SK-N-SH (cell line): ENCODE results near the gene IL18RAP. TPM values are rescaled to one million over a fixed set of nuclear protein-coding genes. Genes with fewer than 3 reads are reported as not detected.

Experiments used
- CTCF ChIA-PET: fragments of 300-600, 350-600 bp; formaldehyde crosslinking; extraction: SDS; loops from one replicate; lab custom pipeline; 2021; lab: Yijun Ruan, JAX
- POLR2A ChIA-PET: fragments of 350-600 bp; sonication (Branson Sonifier 250); formaldehyde crosslinking; extraction: SDS; loops from one replicate; lab custom pipeline; 2020; ENCODE audit warnings: antibody characterized with exemption, inconsistent platforms; lab: Yijun Ruan, JAX
- DNase-seq: peaks from one replicate; pipeline ENCODE4 v3.0.0; 2012
- H2AFZ ChIP-seq: fragments of 200-600 bp; sonication (generic); 2 replicates; pipeline ENCODE4 v1.8.1; 2016; ENCODE audit warnings: antibody characterized with exemption, mild to moderate bottlenecking, low read depth
- H3F3A ChIP-seq: fragments of 200-600 bp; sonication (generic); replicated peaks from 2 replicates; pipeline ENCODE3; 2016; ENCODE audit warnings: antibody characterized with exemption, mild to moderate bottlenecking; ENCODE audit not compliant: insufficient read depth
- H3K27ac ChIP-seq, 2 experiments: fragments of 200-500 bp in 1 of 2; fragments of 200-600 bp in 1 of 2; sonication (Bioruptor generic) in 1 of 2; sonication (generic), shearing (Covaris generic) in 1 of 2; 2 replicates each; pipeline versions ENCODE4 v1.5.1 to v1.6.1; 2014 to 2016; ENCODE audit warnings: low read depth in 2 of 2, inconsistent platforms in 1 of 2, low read length in 1 of 2, mild to moderate bottlenecking in 1 of 2, mixed read lengths in 1 of 2
- H3K27me3 ChIP-seq: fragments of 200-600 bp; sonication (generic), shearing (Covaris generic); 2 replicates; pipeline ENCODE4 v1.6.1; 2016; ENCODE audit warnings: mixed run types; ENCODE audit not compliant: insufficient read depth
- H3K36me3 ChIP-seq, 2 experiments: fragments of 200-500 bp in 1 of 2; fragments of 200-600 bp in 1 of 2; sonication (Bioruptor generic) in 1 of 2; sonication (generic) in 1 of 2; replicated peaks in 1 of 2; 2 replicates each; pipeline versions ENCODE3 to v1.5.1; 2014 to 2016; ENCODE audit warnings: low read length in 1 of 2, mild to moderate bottlenecking in 1 of 2; ENCODE audit not compliant: insufficient read depth in 2 of 2, control insufficient read depth in 1 of 2
- H3K4me1 ChIP-seq, 2 experiments: fragments of 200-500 bp in 1 of 2; fragments of 200-600 bp in 1 of 2; sonication (Bioruptor generic) in 1 of 2; sonication (generic), shearing (Covaris generic) in 1 of 2; 2 replicates each; pipeline versions ENCODE4 v1.5.1 to v1.6.1; 2014 to 2016; ENCODE audit warnings: low read depth in 1 of 2, low read length in 1 of 2, mixed run types in 1 of 2; ENCODE audit not compliant: insufficient read depth in 2 of 2, control insufficient read depth in 1 of 2
- H3K4me2 ChIP-seq: fragments of 200-600 bp; sonication (generic), shearing (Covaris generic); 2 replicates; pipeline ENCODE4 v1.6.1; 2017; ENCODE audit warnings: mixed run types
- H3K4me3 ChIP-seq, 2 experiments: fragments of 200-500 bp in 1 of 2; fragments of 200-600 bp in 1 of 2; sonication (Bioruptor generic) in 1 of 2; sonication (generic), shearing (Covaris generic) in 1 of 2; 2 replicates each; pipeline versions ENCODE4 v1.5.1 to v1.8.1; 2014 to 2016; ENCODE audit warnings: low read depth in 2 of 2, inconsistent platforms in 1 of 2, low read length in 1 of 2, mild to moderate bottlenecking in 1 of 2, mixed read lengths in 1 of 2, moderate library complexity in 1 of 2
- H3K79me2 ChIP-seq: fragments of 200-600 bp; sonication (generic); 2 replicates; pipeline ENCODE4 v1.8.1; 2017; ENCODE audit warnings: mild to moderate bottlenecking; ENCODE audit not compliant: insufficient read depth
- H3K9ac ChIP-seq: fragments of 200-600 bp; sonication (generic); 2 replicates; pipeline ENCODE4 v1.6.1; 2017; ENCODE audit warnings: mixed run types
- H3K9me2 ChIP-seq: fragments of 200-600 bp; sonication (generic); 2 replicates; pipeline ENCODE4 v1.6.1; 2017; ENCODE audit warnings: mixed run types
- H3K9me3 ChIP-seq: fragments of 200-600 bp; sonication (generic); 2 replicates; pipeline ENCODE4 v1.6.1; 2017; ENCODE audit warnings: mixed run types, mild to moderate bottlenecking, moderate library complexity
- H4K20me1 ChIP-seq: fragments of 200-600 bp; sonication (generic); 2 replicates; pipeline ENCODE4 v1.6.1; 2017; ENCODE audit warnings: mild to moderate bottlenecking, mixed run types; ENCODE audit not compliant: insufficient read depth
- CHD2 ChIP-seq: fragments of 150-350 bp; IDR thresholded peaks from 2 replicates; pipeline ENCODE4 v1.6.1; 2018; ENCODE audit warnings: low read length; ENCODE audit not compliant: partially characterized antibody
- ELF1 ChIP-seq: IDR thresholded peaks from 2 replicates; pipeline ENCODE4 v1.4.0; 2012
- EP300 ChIP-seq, 2 experiments: IDR thresholded peaks; 2 replicates each; pipeline versions ENCODE4 v1.4.0 to v1.6.1; 2012; ENCODE audit warnings: borderline replicate concordance in 1 of 2, low read depth in 1 of 2, low read length in 1 of 2
- EZH2phosphoT487 ChIP-seq: fragments of 200-600 bp; sonication (generic); IDR thresholded peaks from 2 replicates; pipeline ENCODE4 v1.6.1; 2017; ENCODE audit warnings: low read depth, mixed run types, mild to moderate bottlenecking, antibody characterized with exemption, moderate library complexity, borderline replicate concordance
- FOXJ3 ChIP-seq: sonication (generic); formaldehyde crosslinking; IDR thresholded peaks from 2 replicates; pipeline ENCODE4 v1.5.1; 2020; ENCODE audit warnings: mild to moderate bottlenecking, missing genetic modification reagents
- GABPA ChIP-seq: IDR thresholded peaks from 2 replicates; pipeline ENCODE4 v1.4.0; 2012; ENCODE audit warnings: low read depth, mild to moderate bottlenecking
- JUND ChIP-seq: IDR thresholded peaks from 2 replicates; pipeline ENCODE4 v1.4.0; 2012
- MAX ChIP-seq: IDR thresholded peaks from 2 replicates; pipeline ENCODE4 v1.4.0; 2012; ENCODE audit warnings: low read depth
- MXI1 ChIP-seq: IDR thresholded peaks from 2 replicates; pipeline ENCODE4 v1.6.1; 2012; ENCODE audit warnings: mild to moderate bottlenecking, low read depth, low read length, improper control_type of control experiment
- NRF1 ChIP-seq: IDR thresholded peaks from 2 replicates; pipeline ENCODE4 v1.6.1; 2012; ENCODE audit warnings: low read depth, mild to moderate bottlenecking, low read length
- RAD21 ChIP-seq: IDR thresholded peaks from 2 replicates; pipeline ENCODE4 v1.6.1; 2012; ENCODE audit warnings: mild to moderate bottlenecking, low read length
- SIN3A ChIP-seq: IDR thresholded peaks from 2 replicates; pipeline ENCODE4 v1.6.1; 2012; ENCODE audit warnings: low read depth, mild to moderate bottlenecking, low read length, moderate library complexity, borderline replicate concordance
- SMC3 ChIP-seq: IDR thresholded peaks from 2 replicates; pipeline ENCODE4 v1.6.1; 2012; ENCODE audit warnings: low read depth, low read length, improper control_type of control experiment
- TAF1 ChIP-seq: IDR thresholded peaks from 2 replicates; pipeline ENCODE4 v1.6.1; 2012; ENCODE audit warnings: low read depth, mild to moderate bottlenecking, low read length, moderate library complexity, borderline replicate concordance
- TEAD4 ChIP-seq: IDR thresholded peaks from 2 replicates; pipeline ENCODE4 v1.4.0; 2012; ENCODE audit warnings: mild to moderate bottlenecking, borderline replicate concordance; ENCODE audit not compliant: insufficient read depth
- WGBS: methylation state at CpG from one replicate; pipeline ENCODE4 v1.1.6; 2017; ENCODE audit warnings: low lambda C conversion rate; 5-methylcytosine and 5-hydroxymethylcytosine counted together
- polyA plus RNA-seq, 3 experiments: library from polyadenylated mRNA; depleted of rRNA; stranded (reverse); fragments of >200 nt; gene quantifications; 2 replicates each; pipeline ENCODE4 v1.2.3, GENCODE V29; 2012
- TF ChIP-seq, protein P1 (sequence below): IDR thresholded peaks from 2 replicates; pipeline ENCODE4; 2012
- TF ChIP-seq, protein P2 (sequence below): IDR thresholded peaks from 2 replicates; pipeline ENCODE4 v1.6.1; 2012; ENCODE audit warnings: mild to moderate bottlenecking, low read depth, low read length, moderate library complexity

IL18RAP gene
- polyA plus RNA-seq, 1 of the 3 experiments (the other 2 are of a cell fraction), result not detected

DNA sequence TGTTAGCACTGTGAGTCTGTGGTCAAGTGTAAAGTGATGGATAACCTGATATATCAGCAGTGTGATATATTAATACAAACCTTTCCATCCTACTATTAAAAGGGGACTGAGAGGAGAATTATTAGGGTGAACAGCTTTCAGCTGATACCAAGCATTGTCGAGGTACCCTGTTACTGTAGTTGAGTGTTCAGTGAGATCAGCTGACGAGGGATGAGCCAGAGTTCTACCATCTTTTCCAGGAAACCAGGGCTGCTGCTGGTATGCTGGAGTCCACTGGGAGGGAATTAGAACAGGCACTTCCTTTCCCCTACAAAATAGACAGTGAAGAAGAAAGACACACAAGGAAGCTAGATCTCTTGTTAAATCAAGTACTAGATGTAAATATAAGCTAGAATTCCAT is 408 bp downstream of the IL18RAP start:
- CTCF ChIA-PET, result interaction anchor here (1.4 kb wide), 1 partner anchor 49 kb away, joined by 4 read pairs; the partner anchor contains the start of gene SLC9A4
- H3K79me2 ChIP-seq, result no peaks in the 10 kb centered on the region

More for the DNA sequence above, 408 bp downstream of the IL18RAP start:
- no peaks in the 10 kb centered on the region for H4K20me1 ChIP-seq
- POLR2A ChIA-PET, result no interaction called here
- TF ChIP-seq FOXJ3 (CRISPR knock-in tag), result no peak
- TF ChIP-seq MAX, result no peak
- TF ChIP-seq TEAD4, result no peak
- TF ChIP-seq EZH2phosphoT487, result no peak
- no peak for TF ChIP-seq NRF1
- TF ChIP-seq RAD21, result no peak
- TF ChIP-seq SIN3A, result no peak
- TF ChIP-seq SMC3, result no peak
- TF ChIP-seq, protein P1, sequence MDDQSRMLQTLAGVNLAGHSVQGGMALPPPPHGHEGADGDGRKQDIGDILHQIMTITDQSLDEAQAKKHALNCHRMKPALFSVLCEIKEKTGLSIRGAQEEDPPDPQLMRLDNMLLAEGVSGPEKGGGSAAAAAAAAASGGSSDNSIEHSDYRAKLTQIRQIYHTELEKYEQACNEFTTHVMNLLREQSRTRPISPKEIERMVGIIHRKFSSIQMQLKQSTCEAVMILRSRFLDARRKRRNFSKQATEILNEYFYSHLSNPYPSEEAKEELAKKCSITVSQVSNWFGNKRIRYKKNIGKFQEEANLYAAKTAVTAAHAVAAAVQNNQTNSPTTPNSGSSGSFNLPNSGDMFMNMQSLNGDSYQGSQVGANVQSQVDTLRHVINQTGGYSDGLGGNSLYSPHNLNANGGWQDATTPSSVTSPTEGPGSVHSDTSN, result no peak
- no peak for TF ChIP-seq TAF1
- no peak for TF ChIP-seq GABPA
- TF ChIP-seq ELF1, result no peak
- TF ChIP-seq MXI1, result no peak
- TF ChIP-seq CHD2, result no peak
- TF ChIP-seq EP300 (IDR thresholded peaks at IDR 0.05; ENCODE audit: borderline replicate concordance in 1 of 2, low read depth in 1 of 2, low read length in 1 of 2), result no peak
- no peak for TF ChIP-seq JUND
- TF ChIP-seq, protein P2, sequence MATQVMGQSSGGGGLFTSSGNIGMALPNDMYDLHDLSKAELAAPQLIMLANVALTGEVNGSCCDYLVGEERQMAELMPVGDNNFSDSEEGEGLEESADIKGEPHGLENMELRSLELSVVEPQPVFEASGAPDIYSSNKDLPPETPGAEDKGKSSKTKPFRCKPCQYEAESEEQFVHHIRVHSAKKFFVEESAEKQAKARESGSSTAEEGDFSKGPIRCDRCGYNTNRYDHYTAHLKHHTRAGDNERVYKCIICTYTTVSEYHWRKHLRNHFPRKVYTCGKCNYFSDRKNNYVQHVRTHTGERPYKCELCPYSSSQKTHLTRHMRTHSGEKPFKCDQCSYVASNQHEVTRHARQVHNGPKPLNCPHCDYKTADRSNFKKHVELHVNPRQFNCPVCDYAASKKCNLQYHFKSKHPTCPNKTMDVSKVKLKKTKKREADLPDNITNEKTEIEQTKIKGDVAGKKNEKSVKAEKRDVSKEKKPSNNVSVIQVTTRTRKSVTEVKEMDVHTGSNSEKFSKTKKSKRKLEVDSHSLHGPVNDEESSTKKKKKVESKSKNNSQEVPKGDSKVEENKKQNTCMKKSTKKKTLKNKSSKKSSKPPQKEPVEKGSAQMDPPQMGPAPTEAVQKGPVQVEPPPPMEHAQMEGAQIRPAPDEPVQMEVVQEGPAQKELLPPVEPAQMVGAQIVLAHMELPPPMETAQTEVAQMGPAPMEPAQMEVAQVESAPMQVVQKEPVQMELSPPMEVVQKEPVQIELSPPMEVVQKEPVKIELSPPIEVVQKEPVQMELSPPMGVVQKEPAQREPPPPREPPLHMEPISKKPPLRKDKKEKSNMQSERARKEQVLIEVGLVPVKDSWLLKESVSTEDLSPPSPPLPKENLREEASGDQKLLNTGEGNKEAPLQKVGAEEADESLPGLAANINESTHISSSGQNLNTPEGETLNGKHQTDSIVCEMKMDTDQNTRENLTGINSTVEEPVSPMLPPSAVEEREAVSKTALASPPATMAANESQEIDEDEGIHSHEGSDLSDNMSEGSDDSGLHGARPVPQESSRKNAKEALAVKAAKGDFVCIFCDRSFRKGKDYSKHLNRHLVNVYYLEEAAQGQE, result no peak
- no peaks in the 10 kb centered on the region; the same call in 1 of the 2 replicates for H3K9me2 ChIP-seq
- H3F3A ChIP-seq, result no peaks in the 10 kb centered on the region
- no peak overlapping the region for H2AFZ ChIP-seq
- H3K4me1 ChIP-seq, result no peaks in the 10 kb centered on the region
- DNase-seq, result no peak
- H3K9ac ChIP-seq, result no peak overlapping the region
- H3K4me2 ChIP-seq, result no peak overlapping the region
- WGBS, result 0% methylated on average over 2 of the region's 2 CpGs
- H3K9me3 ChIP-seq, result no peaks in the 10 kb centered on the region
- peaks cover 7% of the 10 kb centered on the region; the same call in 1 of the 2 replicates for H3K27me3 ChIP-seq
- no peak overlapping the region for H3K27ac ChIP-seq
- H3K4me3 ChIP-seq, result no peak overlapping the region
- H3K36me3 ChIP-seq, result no peaks in the 10 kb centered on the region
